SK-MEL-5 (cell line): ENCODE results near the gene ST3GAL2. TPM values are rescaled to one million over a fixed set of nuclear protein-coding genes. Genes with fewer than 3 reads are reported as not detected.
A peak's percentile ranks its signal among the peaks of the same experiment; 100 is the strongest.
"Not testable (repeated sequence)": the region's sequence is repeated elsewhere in the genome, so short reads cannot be mapped to it uniquely, and the experiment has no call there.

Source experiments
- DNase-seq: peaks from one replicate; pipeline ENCODE4 v3.0.0-alpha.2; 2016; ENCODE audit warnings: low read depth, low spot score
- in situ Hi-C: cut with HindIII; loops from 2 replicates; pipeline ENCODE4 v1.10.0; 2016; ENCODE audit warnings: low sequenced_read_pairs, high pct_unique_total_duplicates, low pct_unique_long_range_greater_than_20kb
- total RNA-seq: library from RNA; depleted of rRNA; stranded (reverse); fragments of >200 nt; shearing (Covaris generic); gene quantifications from 2 replicates; pipeline ENCODE4 v1.2.3, GENCODE V29; 2014

Gene ST3GAL2
- total RNA-seq, 1 experiment from 2014 or later: 13.7 TPM

- in situ Hi-C loops: no loop called here
Observed at GRCh38 chr16:70428178-70428998, 10.5 kb downstream of the ST3GAL2 start.

DNA sequence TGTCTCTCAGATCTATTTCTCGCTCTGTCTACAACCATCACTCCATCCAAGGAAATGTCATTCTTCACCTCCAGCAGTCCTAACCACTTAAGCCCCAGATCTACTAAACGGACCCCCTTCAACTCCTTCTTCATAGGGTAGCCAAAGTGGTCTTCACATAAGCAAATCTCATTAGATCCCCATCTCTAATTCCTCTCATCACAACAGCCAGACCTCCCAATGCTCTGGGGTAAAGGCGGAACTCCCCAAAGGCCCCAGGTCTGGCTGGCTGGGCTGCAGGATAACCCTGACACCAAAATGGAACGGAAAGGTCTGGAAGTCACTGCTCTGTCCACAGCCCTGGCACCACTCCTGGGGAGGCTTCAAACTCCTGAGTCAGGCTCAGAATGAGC lies 11.1 kb downstream of the ST3GAL2 start:
- no peak for DNase-seq
- in situ Hi-C loops: no loop called here

More at GRCh38 chr16:70428178-70428998, 10.5 kb downstream of the ST3GAL2 start:
- DNase-seq: peak; percentile 78

- in situ Hi-C loops: no loop called here
- DNase-seq: no peak
Observed at GRCh38 chr16:70422543-70422942, 16.4 kb downstream of the ST3GAL2 start.

DNA sequence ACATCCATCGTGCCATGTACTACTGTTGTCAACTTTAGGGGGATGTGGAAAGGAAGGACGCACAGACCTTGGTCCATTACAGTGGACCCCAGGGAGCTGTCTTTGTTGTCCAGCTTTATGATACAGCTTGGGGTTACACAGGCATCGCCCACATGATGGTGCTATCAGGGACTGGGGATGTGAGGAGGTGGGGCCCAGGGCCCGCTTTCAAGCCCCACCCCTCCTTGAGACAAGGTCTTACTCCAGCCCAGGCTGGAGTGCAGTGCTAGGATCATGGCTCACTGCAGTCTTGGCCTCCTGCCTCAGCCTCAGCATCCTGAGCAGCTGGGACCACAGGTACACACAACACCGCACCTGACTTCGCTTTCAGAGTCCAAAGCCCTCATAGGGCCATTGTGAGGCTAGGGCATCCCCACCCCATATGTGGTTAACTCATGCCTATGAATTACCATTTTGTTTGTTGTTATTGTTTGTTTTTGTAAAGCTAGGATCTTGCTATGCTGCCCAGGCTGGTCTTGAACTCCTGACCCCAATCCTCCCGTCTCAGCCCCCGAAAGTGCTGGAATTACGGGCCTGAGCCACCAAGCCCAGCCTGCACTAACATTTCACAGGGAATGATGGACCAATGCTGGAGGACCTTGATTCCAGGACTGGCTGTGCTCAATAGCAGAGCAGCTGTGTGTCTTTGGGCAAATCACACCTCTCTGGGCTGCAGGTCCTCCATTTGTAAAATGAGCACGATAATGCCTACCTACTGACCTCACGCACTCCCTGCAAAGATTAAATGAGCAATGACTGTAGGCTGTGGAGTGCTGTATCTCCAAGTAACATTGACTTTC lies 17.2 kb downstream of the ST3GAL2 start:
- DNase-seq: no peak
- in situ Hi-C loops: no loop called here

DNA sequence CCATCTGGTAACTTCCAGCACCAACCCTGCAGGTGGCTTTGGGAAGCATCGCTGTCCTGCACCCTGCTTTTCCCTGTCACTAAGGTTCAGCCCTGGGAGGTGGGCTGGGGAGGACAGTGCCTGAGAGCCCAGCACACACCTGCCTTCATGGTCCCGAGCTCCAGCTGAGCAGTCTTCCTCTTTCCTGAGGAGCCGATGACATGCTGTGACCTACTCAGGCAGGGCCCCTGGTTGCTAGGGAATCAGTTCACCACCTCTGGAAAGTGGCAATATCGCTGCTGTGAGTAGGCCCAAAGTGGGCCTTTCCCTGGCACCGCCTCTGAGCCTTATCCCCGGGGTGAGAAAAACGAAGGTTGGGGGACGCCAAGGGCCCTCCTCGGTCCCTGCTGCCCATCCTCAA lies 17.9 kb downstream of the ST3GAL2 start:
- in situ Hi-C loops: no loop called here

DNA sequence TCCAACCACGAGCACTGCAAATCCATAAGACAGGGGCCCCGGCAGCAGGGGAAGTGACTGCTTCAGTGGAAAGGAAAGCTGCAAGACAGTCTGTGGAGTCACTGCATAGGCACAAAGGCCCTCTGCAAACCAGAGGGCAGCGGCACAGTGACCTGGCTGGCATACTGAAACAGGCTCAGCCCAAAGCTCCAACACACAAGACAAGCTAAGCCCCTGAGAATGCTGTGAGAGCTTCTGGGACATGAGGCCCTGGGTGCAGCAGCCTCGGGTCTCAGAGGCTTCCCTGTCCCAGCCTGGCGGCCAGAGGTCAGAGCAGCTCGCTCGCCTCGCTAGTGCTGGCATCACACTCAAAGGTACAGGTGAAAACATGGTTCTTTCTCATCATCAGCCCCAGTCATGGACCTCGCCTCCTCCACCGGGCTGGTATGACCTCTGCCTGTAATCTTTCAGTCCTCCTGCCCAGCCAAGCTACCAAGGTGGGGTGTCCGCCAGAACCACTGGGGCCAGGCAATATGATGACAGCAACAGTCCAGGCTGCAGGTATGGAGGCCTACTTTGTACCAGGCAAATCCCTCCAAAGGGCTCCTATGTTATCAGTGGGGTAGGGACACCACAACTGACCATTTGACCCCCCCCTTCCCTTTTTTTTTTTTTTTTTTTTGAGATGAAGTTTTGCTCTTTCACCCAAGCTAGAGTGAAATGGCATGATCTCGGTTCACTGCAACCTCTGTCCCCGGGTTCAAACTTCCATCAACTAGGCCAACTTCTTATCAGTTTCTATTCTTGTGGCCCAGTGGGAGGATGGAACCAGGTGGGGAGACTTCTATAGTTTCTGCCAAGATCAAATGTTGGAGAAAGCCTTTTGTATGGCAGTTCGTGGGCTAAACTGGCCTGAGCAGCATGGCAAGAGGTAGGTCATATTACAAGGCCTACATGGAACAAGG lies 19.2 kb downstream of the ST3GAL2 start:
- in situ Hi-C loops: no loop called here
- DNase-seq: no peak

More for the DNA sequence above, 17.9 kb downstream of the ST3GAL2 start:
- no peak for DNase-seq

GRCh38 chr16:70418993-70419318 lies 19.9 kb downstream of the ST3GAL2 start:
- no peak for DNase-seq
- in situ Hi-C loops: no loop called here

DNA sequence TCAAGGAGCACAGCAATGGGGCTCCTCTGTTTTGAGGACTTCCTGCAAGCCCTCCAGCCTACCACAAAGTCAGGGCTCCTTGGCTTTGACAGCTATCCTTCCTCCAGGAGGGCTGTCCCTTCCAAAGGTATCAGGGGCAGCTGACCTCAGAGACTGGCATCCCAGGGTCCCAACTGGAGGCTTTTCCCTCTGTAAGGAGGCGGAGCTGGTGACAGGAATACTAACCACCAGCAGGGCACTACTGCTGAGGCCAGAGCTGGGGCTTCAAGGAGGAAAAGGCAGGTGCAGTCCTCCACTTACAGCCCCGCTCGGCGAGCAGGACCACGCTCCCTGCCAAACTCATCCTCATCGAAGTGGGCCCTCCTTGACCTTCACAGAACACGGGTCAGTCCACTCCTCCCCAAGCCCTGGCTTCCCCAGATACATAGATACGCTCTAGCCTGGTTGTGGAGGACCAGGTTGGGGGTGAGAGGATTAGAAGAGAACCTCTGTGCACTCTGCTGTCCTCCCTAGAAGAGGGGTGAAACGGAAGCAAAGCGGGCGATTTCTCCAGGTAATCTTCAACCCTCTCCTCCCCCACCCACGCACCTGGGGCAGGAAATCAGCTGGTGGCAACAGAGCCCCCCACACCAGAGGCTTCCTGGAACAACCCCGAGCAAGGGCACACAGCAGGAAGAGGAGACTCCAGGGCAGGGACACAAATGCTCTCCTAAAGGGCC lies 20.5 kb downstream of the ST3GAL2 start:
- in situ Hi-C loops: no loop called here
- no peak for DNase-seq

DNA sequence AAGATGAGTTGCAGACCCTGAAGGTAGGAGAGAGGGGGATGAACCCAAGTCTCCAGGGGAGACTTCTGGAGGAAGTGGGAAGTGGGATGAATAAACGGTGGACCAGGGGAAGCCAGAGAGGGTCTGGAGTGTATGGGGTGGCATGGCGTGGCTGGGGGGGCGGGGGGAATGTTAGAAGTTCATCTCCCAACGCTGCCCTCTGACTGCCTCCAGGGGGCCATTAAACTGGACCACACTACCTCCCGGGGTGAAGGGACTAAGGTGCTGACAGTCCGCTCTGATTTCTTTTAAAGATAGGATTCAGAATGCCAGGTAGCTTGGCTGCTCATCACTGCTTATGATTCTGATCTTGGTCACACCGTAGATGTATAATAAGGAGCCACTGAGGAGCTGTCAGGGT lies 21.2 kb downstream of the ST3GAL2 start:
- in situ Hi-C loops: no loop called here

GRCh38 chr16:70416748-70417616 lies 21.9 kb downstream of the ST3GAL2 start:
- in situ Hi-C loops: no loop called here
- no peak for DNase-seq

More for the DNA sequence above, 21.2 kb downstream of the ST3GAL2 start:
- no peak for DNase-seq

- DNase-seq, in situ Hi-C loops: not testable (repeated sequence)
Observed at GRCh38 chr16:70413572-70413971, 25.3 kb downstream of the ST3GAL2 start.

DNA sequence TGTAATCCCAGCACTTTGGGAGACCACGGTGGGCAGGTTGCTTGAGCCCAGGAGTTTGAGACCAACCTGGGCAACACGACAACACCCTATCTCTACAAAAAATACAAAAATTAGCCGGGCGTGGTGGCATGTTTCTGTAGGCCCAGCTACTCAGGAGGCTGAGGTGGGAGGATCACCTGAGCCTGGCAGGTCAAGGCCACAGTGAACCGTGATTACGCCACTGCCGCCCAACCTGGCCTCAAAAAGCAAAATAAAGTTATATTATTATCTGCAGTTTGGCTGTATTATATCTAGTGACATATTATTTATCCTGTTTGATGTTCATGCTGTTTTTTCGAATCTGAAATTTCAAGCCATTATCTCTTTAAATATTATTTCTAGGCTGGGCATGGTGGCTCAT lies 26.5 kb downstream of the ST3GAL2 start:
- no peak for DNase-seq
- in situ Hi-C loops: no loop called here

GRCh38 chr16:70410734-70411133 lies 28.2 kb downstream of the ST3GAL2 start:
- in situ Hi-C loops: no loop called here
- DNase-seq: no peak

DNA sequence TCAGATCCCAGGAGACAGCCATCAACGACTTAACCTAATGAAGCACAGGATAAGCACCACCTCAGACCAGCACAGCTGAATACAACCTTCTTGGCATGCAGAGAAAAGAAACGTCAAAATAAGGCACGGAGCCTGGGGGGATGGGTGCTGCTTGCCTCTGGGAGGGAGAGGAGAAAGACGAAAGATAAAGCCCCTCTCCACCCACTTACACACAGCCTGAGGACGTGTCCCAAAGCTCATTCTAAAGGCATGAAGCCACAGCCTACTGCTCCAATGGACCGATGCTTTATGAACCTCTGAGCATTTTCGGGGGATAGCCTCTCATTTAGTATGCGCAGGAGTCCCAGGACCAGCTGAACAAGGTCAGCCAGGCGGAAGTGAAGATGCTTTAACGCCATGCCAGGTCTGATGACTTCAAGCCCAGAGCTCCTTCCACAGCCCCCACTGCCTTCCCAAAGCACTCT lies 31.1 kb downstream of the ST3GAL2 start:
- in situ Hi-C loops: no loop called here
- no peak for DNase-seq

- in situ Hi-C loops, DNase-seq: not testable (repeated sequence)
Observed at GRCh38 chr16:70406104-70406503, 32.8 kb downstream of the ST3GAL2 start.

- in situ Hi-C loops: no loop called here
- no peak for DNase-seq
Observed at GRCh38 chr16:70402916-70403659, 35.8 kb downstream of the ST3GAL2 start.
